ENCODE measurements around the gene PRICKLE4. TPM values are rescaled to one million over a fixed set of nuclear protein-coding genes. Genes with fewer than 3 reads are reported as not detected.

PRICKLE4 gene
- total and polyA plus RNA-seq, 2 of the 13 experiments (the other 11 are each of a cell fraction or from before 2014, with no cell fraction given), result 0.92 to 1.2 TPM

DNA sequence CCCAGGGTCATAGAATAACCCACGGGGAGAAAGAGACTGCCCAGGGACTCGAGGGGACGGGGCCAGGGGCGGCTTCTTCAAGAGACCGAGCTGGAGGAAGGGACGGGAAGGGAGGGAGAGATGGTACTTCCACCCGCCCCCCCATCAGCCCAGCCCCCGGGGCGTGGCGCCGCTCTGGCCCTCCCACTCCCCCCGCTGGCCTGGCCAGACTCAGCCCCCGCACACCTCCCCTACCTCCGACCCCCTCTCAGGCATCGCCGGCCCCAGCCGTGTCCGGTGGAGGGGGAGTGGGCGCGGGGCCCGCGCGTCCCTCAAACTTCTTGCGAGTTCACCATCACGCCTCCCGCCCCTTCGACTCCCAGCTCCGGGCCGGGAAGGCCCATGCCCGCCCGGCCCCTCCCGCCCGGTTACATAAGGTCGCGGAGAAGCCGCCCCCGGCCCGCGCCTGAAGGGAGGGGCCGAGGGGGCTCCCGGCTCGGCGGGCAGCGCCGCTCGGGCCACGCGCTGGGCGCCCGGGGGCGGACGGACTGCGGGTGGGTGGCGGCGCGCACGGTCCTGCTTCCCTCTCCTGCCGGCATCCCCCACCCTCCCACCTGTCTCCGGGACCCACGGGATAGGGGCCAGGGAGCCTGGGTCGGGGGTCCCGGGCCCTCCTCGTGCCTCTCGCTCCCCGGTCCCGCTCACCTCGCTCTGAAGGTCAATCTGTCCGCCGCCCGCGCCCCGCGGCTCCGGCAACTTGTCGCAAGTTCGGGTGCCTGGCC is 45.7 kb upstream of the PRICKLE4 start (continued):
- TF ChIP-seq ERF (CRISPR knock-in tag; IDR thresholded peaks at IDR 0.05) (no peak), NR2F2 (IDR thresholded peaks at IDR 0.05; ENCODE audit: borderline replicate concordance, low read depth) (no peak), ZNF709 (CRISPR knock-in tag; IDR thresholded peaks at IDR 0.05) (no peak), ZNF777 (CRISPR knock-in tag; IDR thresholded peaks at IDR 0.05) (no peak; the same call in 1 of the 2 replicates), JDP2 (CRISPR knock-in tag; IDR thresholded peaks at IDR 0.05; ENCODE audit: borderline replicate concordance) (no peak), POLR2G (IDR thresholded peaks at IDR 0.05; ENCODE audit: low read depth, low read length) (peak; percentile 35; the same call in 1 of the 2 replicates), ARHGAP35 (CRISPR knock-in tag; IDR thresholded peaks at IDR 0.05; ENCODE audit: borderline replicate concordance) (no peak), U2AF1 (optimal IDR thresholded peaks at IDR 0.05; ENCODE audit: low read depth, low read length) (no peak), ZNF607 (CRISPR knock-in tag; IDR thresholded peaks at IDR 0.05; ENCODE audit: borderline replicate concordance) (no peak), KDM4B (CRISPR knock-in tag; IDR thresholded peaks at IDR 0.05) (no peak), PAX8 (CRISPR knock-in tag; IDR thresholded peaks at IDR 0.05; ENCODE audit: borderline replicate concordance) (0 out of 2 replicates have a peak, but pooled peaks have one; percentile 53), ZKSCAN5 (CRISPR knock-in tag; IDR thresholded peaks at IDR 0.05) (no peak), MBNL3 (CRISPR knock-in tag; conservative IDR thresholded peaks at IDR 0.05) (no peak), TARDBP (CRISPR knock-in tag; IDR thresholded peaks at IDR 0.05) (no peak)
- TF ChIP-seq, protein P1, sequence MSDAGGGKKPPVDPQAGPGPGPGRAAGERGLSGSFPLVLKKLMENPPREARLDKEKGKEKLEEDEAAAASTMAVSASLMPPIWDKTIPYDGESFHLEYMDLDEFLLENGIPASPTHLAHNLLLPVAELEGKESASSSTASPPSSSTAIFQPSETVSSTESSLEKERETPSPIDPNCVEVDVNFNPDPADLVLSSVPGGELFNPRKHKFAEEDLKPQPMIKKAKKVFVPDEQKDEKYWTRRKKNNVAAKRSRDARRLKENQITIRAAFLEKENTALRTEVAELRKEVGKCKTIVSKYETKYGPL (CRISPR knock-in tag; IDR thresholded peaks at IDR 0.05), result peak; percentile 84
- TF ChIP-seq, protein P2, sequence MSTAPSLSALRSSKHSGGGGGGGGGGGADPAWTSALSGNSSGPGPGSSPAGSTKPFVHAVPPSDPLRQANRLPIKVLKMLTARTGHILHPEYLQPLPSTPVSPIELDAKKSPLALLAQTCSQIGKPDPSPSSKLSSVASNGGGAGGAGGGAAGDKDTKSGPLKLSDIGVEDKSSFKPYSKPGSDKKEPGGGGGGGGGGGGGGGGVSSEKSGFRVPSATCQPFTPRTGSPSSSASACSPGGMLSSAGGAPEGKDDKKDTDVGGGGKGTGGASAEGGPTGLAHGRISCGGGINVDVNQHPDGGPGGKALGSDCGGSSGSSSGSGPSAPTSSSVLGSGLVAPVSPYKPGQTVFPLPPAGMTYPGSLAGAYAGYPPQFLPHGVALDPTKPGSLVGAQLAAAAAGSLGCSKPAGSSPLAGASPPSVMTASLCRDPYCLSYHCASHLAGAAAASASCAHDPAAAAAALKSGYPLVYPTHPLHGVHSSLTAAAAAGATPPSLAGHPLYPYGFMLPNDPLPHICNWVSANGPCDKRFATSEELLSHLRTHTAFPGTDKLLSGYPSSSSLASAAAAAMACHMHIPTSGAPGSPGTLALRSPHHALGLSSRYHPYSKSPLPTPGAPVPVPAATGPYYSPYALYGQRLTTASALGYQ (CRISPR knock-in tag; IDR thresholded peaks at IDR 0.05), result no peak
- TF ChIP-seq, protein P3, sequence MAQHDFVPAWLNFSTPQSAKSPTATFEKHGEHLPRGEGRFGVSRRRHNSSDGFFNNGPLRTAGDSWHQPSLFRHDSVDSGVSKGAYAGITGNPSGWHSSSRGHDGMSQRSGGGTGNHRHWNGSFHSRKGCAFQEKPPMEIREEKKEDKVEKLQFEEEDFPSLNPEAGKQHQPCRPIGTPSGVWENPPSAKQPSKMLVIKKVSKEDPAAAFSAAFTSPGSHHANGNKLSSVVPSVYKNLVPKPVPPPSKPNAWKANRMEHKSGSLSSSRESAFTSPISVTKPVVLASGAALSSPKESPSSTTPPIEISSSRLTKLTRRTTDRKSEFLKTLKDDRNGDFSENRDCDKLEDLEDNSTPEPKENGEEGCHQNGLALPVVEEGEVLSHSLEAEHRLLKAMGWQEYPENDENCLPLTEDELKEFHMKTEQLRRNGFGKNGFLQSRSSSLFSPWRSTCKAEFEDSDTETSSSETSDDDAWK (CRISPR knock-in tag; IDR thresholded peaks at IDR 0.05), result no peak
- TF ChIP-seq, protein P4, sequence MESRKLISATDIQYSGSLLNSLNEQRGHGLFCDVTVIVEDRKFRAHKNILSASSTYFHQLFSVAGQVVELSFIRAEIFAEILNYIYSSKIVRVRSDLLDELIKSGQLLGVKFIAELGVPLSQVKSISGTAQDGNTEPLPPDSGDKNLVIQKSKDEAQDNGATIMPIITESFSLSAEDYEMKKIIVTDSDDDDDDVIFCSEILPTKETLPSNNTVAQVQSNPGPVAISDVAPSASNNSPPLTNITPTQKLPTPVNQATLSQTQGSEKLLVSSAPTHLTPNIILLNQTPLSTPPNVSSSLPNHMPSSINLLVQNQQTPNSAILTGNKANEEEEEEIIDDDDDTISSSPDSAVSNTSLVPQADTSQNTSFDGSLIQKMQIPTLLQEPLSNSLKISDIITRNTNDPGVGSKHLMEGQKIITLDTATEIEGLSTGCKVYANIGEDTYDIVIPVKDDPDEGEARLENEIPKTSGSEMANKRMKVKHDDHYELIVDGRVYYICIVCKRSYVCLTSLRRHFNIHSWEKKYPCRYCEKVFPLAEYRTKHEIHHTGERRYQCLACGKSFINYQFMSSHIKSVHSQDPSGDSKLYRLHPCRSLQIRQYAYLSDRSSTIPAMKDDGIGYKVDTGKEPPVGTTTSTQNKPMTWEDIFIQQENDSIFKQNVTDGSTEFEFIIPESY (CRISPR knock-in tag; IDR thresholded peaks at IDR 0.05), result no peak
- TF ChIP-seq, protein P5, sequence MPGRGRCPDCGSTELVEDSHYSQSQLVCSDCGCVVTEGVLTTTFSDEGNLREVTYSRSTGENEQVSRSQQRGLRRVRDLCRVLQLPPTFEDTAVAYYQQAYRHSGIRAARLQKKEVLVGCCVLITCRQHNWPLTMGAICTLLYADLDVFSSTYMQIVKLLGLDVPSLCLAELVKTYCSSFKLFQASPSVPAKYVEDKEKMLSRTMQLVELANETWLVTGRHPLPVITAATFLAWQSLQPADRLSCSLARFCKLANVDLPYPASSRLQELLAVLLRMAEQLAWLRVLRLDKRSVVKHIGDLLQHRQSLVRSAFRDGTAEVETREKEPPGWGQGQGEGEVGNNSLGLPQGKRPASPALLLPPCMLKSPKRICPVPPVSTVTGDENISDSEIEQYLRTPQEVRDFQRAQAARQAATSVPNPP (CRISPR knock-in tag; IDR thresholded peaks at IDR 0.05), result no peak
- TF ChIP-seq, protein P6, sequence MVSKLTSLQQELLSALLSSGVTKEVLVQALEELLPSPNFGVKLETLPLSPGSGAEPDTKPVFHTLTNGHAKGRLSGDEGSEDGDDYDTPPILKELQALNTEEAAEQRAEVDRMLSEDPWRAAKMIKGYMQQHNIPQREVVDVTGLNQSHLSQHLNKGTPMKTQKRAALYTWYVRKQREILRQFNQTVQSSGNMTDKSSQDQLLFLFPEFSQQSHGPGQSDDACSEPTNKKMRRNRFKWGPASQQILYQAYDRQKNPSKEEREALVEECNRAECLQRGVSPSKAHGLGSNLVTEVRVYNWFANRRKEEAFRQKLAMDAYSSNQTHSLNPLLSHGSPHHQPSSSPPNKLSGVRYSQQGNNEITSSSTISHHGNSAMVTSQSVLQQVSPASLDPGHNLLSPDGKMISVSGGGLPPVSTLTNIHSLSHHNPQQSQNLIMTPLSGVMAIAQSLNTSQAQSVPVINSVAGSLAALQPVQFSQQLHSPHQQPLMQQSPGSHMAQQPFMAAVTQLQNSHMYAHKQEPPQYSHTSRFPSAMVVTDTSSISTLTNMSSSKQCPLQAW (CRISPR knock-in tag; IDR thresholded peaks at IDR 0.05), result no peak

All from HepG2 (cell line).